HG03064 (cell line): ENCODE data around the gene PRRG1.
"Not testable (repeated sequence)": the region's sequence is repeated elsewhere in the genome, so short reads cannot be mapped to it uniquely, and the experiment has no call there.

ENCODE experiments used
- ATAC-seq: cut with Tn5 transposase; IDR thresholded peaks from one replicate; pipeline ENCODE4 v1.9.1; 2021; ENCODE audit warnings: low read depth; ENCODE audit not compliant: unreplicated experiment

PRRG1 gene

GRCh38 chrX:37371578-37371991 lies 22.4 kb downstream of the PRRG1 start:
- no peak for ATAC-seq

DNA sequence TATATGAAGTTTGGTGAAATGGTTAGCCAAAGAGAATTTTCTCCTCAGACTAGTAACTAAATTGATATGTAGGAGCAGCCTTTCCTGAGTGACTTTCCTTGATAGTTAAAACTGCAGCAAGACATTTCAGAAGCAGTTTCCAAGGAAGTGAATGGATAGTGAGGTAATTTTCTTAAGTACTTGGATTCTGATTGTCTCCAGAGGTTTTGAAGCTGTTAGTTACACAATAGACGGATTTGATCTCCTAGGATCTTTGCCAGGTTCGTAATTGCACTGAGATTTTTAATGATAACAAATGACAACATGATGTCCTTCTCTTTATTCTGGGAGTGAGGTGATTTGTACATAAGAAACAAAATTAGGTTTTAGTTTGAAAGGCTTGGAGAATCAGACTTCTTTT lies 29.2 kb downstream of the PRRG1 start:
- ATAC-seq, result no peak

GRCh38 chrX:37378830-37379229 lies 29.7 kb downstream of the PRRG1 start:
- ATAC-seq, result no peak

- no peak for ATAC-seq
Observed at GRCh38 chrX:37380256-37380655, 31.1 kb downstream of the PRRG1 start.

GRCh38 chrX:37380924-37381323 lies 31.8 kb downstream of the PRRG1 start:
- ATAC-seq, result no peak

DNA sequence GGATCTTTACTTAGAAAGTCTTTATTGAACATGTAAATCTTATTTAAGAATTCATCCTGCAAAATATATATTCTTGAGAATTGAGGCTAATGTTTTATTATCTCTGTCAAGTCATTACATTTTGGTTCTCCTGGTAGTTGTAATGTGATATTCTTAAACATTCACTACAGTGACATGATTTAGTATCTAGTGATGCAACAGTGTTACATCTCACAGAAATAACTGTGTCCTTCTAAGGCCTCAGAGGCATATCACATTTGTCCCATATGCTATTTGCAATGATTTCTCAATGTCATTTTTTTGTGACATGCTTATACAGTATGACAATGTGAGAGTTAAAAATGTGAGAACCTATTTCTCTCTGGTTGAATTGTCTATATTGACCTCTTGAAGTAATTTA lies 34.1 kb downstream of the PRRG1 start:
- no peak for ATAC-seq

DNA sequence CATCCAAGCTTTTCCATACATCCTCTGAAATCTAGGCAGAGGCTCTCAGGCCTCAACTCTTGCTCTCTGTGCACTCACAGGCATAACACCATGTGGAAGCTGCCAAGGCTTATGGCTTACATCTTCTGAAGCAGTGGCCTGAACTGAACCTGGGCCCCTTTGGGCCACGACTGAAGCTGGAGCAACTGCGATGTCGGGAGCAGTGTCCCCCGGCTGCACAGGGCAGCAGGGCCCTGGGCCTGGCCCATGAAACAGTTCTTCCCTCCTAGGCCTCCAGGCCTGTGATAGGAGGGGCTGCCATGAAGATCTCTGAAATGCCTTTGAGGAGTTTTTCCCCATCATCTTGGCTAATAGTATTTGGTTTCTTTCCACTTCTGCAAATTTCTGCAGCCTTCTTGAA lies 39.2 kb downstream of the PRRG1 start:
- no peak for ATAC-seq

DNA sequence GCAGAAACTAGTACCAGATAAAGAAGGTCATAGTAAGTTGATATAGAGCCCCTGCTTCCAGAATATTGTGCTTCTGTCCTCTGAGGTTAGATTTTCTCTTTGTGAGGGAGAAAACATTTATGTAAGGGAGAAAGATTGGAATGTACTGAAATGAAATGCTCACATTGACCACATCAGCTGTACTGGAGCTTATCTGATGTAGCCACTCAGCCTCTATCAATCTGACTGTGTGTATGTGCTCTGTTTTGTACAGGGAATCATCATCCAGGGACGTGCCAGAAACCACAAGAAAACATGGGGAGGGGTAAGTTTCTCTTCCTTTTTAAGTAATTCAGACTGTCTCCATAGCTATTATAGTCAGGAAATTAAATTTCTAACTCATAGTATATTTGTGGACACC lies 56.8 kb downstream of the PRRG1 start:
- ATAC-seq, result no peak

- ATAC-seq, result no peak
Observed at GRCh38 chrX:37407736-37408135, 58.6 kb downstream of the PRRG1 start.

- ATAC-seq, result no peak
Observed at GRCh38 chrX:37409278-37409677, 60.1 kb downstream of the PRRG1 start.

DNA sequence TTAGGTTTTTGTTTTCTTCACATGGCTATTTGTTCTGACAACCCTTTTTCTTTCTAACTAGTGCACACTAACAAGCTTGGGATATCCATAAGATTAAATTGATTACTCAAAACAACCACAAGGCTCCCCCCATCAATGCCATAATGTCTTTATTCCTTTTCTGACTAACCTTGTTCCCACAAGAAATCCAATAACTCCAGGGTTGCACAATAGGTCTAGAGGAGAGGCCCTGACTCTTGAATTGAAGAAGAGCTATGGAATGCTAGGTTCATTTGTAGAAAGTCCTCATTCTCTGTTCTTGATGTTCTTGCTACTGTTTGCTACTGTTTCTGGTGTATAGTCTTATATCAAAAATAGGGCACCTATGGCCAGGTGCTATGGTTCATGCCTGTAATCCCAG lies 71.0 kb downstream of the PRRG1 start:
- ATAC-seq, result no peak

GRCh38 chrX:37420756-37421155 lies 71.6 kb downstream of the PRRG1 start:
- no peak for ATAC-seq

GRCh38 chrX:37424000-37424429 lies 74.9 kb downstream of the PRRG1 start:
- ATAC-seq, result no peak

DNA sequence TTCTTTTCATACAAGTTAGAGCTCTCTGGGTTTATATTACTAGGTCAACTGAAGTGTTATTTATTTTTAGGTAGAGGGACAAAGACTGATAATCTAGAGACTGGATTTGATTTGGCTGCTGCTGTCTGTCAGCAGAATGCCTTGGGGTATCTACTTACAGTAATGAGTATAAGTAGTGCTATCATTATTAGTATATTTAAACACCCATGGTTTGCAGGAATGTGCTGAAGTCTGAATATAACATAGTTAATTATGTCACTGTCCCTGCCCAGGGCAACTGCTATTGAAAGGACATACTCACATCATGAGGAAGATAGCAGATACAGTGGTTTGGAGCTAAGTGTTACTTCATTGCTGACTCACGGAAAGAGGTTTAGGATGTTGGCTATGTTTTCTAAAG lies 76.2 kb downstream of the PRRG1 start:
- ATAC-seq, result no peak

GRCh38 chrX:37428962-37429361 lies 79.8 kb downstream of the PRRG1 start:
- not testable (repeated sequence) for ATAC-seq

DNA sequence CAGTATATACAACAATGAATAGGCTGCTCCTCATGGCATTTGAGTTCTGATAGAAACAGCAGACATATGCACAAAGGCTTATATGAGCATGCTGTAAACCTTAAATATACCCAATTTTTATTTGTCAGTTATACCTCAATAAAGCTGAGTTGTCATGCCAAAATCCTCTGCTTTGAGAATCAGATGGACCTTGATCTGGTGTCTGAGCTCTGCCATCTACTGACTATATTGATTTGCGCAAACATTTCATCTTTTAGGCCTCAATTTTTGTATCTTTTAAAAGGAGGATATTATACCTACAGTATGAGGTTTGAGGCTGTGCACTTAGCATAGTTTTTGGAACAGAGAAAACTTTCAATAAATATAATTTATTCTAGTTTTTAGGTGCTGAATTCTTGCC lies 85.2 kb downstream of the PRRG1 start:
- no peak for ATAC-seq

- no peak for ATAC-seq
Observed at GRCh38 chrX:37437160-37437559, 88.0 kb downstream of the PRRG1 start.

DNA sequence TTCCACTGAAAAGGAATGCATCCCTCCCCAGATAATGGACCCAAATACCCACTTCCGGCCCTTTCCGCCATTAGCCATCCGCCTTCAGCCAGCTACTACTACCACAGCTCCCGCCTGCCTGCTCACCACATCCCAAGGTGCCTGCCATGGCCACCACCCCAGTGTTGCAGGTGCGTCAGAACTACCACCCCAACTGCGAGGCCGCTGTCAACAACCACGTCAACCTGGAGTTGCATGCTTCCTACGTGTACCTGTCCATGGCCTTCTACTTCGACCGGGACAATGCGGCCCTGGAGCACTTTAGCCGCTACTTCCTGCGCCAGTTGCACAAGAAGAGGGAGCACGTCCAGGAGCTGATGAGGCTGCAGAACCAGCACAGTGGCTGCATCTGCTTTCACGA lies 92.2 kb downstream of the PRRG1 start:
- ATAC-seq, result no peak

DNA sequence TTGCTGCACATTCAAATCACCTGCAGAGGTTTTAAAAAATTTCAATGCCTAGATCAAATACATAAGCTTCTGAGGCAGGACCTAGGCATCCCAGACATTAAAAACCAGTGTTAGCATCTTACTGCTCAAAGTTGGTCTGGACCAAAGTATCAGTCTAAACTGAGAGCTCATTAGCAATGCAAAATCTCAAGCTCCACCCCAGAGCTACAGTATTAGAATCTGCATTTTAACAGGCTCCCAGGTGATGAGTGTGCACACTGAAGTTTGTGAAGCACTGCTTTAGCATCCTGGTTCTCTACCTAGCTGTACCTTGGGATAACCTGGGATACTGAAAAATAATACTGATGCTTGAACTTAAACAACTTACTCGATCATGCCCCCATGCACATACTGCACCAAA lies 96.0 kb downstream of the PRRG1 start:
- no peak for ATAC-seq

- no peak for ATAC-seq
Observed at GRCh38 chrX:37453821-37454220, 104.7 kb downstream of the PRRG1 start.

DNA sequence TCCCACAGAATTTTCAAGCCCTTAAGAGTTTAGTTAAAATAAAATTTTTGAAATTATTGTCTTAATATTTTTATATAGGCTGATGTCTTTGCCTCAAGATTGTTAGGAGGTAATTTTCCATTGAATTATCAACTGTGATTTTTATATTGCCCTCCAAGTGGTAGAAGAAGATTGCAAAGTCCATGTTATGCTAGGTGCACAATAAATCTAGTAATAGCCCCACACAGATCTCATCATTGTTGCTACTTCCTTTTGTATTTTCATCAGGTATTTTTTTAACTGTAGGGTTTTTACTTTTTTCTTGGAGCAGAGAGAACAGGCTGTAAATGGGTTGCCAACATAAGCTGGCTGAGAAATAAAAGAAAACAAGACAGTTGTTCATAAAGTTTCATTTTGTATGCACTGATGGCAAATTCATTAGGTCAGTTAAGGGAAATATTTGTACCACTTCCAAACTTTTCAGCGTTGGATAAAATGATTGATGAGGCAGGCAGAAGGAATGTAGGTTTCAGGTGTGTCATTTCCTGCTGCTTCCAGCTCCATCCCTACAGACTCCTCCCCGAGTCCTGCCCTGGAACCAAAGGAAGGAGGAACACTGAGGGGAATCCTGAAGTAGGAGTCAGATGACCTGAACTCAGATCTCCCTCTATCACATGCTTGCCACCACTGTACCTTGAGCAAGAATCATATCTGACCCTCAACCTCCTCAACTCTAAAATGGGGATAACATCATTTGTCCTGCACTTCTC lies 105.5 kb downstream of the PRRG1 start:
- ATAC-seq, result no peak

DNA sequence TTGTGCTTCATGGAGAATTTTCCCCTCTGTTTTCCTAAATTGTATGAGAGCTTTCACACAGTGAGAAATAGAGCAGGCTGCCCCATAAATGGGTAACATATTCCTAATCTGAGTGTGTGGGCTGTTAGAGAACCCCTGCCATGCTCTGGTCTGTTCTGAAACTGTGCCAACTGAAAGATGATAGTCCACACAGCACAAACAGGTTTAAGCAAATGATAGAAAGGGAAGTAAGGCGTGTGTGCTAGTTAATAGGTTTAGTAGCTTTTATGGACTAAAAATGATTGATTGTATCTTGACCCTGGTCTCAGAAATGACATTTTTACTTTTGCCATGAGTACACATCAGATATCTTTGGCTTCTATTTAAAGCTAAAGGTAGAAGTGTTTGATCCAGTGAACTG lies 106.2 kb downstream of the PRRG1 start:
- ATAC-seq, result no peak

DNA sequence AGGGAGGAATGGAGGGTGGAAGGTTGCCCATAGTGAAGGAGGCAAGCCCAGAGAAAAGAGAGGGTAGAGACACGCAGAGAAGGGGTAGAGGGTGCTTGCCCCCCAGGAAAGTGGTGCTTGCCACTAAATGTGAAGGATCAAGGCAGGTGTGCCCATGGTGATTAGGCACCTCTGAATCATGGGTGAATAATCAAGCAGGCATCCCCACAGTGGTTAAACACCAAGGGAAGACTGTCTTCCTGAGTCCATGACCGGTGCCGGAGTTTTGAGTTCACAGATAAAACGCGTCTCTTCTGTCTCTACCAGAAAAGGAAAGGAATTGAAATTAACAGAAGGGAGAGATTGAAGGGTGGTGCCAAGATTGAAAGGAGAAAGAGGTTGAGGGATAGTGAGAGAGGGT lies 111.1 kb downstream of the PRRG1 start:
- not testable (repeated sequence) for ATAC-seq
